Uterus (tissue), 2 donors: ENCODE data around the gene GRM5.

Source experiments
- POLR2A ChIP-seq, 2 donors: fragments of 450-650 bp; IDR thresholded peaks; one replicate each; pipeline ENCODE4 v1.6.1; 2016; ENCODE audit warnings: antibody characterized with exemption in 2 of 2, mild to moderate bottlenecking in 1 of 2, moderate library complexity in 1 of 2
- TF ChIP-seq, protein P1 (sequence below), 4 experiments: fragments of 200-600 bp in 2 of 4; fragments of 450-650 bp in 2 of 4; sonication (generic) in 2 of 4; IDR thresholded peaks; one replicate each; pipeline ENCODE4 v1.5.1; 2016 to 2019; ENCODE audit warnings: antibody characterized with exemption in 4 of 4, mild to moderate bottlenecking in 2 of 4, moderate library complexity in 1 of 4

GRCh38 chr11:88770475-88771079 is 295.2 kb downstream of the GRM5 start:
- TF ChIP-seq, protein P1, sequence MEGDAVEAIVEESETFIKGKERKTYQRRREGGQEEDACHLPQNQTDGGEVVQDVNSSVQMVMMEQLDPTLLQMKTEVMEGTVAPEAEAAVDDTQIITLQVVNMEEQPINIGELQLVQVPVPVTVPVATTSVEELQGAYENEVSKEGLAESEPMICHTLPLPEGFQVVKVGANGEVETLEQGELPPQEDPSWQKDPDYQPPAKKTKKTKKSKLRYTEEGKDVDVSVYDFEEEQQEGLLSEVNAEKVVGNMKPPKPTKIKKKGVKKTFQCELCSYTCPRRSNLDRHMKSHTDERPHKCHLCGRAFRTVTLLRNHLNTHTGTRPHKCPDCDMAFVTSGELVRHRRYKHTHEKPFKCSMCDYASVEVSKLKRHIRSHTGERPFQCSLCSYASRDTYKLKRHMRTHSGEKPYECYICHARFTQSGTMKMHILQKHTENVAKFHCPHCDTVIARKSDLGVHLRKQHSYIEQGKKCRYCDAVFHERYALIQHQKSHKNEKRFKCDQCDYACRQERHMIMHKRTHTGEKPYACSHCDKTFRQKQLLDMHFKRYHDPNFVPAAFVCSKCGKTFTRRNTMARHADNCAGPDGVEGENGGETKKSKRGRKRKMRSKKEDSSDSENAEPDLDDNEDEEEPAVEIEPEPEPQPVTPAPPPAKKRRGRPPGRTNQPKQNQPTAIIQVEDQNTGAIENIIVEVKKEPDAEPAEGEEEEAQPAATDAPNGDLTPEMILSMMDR (IDR thresholded peaks at IDR 0.05), result no peak
- no peak for TF ChIP-seq POLR2A (IDR thresholded peaks at IDR 0.05)
